ENCODE measurements around the gene XIAP. TPM values are rescaled to one million over a fixed set of nuclear protein-coding genes. Genes with fewer than 3 reads are reported as not detected.
A peak's percentile ranks its signal among the peaks of the same experiment; 100 is the strongest.

XIAP gene
- total and polyA plus RNA-seq, 4 donors, result 8.5 to 58.6 (median 35.8) TPM

GRCh38 chrX:123876844-123877243 is 17.0 kb downstream of the XIAP start:
- Histone ChIP-seq H3K27ac (ENCODE audit: low read depth in 1 of 2, low read length in 1 of 2) (no peak overlapping the region), H3K4me3 (no peak overlapping the region), H3K4me1 (ENCODE audit: control insufficient read depth in 5 of 5, insufficient read depth in 5 of 5, low read length in 5 of 5) (peaks cover 0 to 3% (median 0%) of the 10 kb centered on the region in 5 donors), H3K9ac (ENCODE audit: insufficient read depth in 1 of 2, low read length in 2 of 2) (no peak overlapping the region), H3K36me3 (ENCODE audit: control insufficient read depth in 4 of 4, insufficient read depth in 4 of 4, low read length in 4 of 4) (peaks cover 0 to 3% (median 0%) of the 10 kb centered on the region in 4 donors), H3K27me3 (ENCODE audit: control insufficient read depth in 3 of 3, insufficient read depth in 3 of 3, low read length in 2 of 3) (no peaks in the 10 kb centered on the region), H3K9me3 (ENCODE audit: control insufficient read depth in 4 of 4, insufficient read depth in 3 of 4, low read length in 3 of 4) (no peaks in the 10 kb centered on the region)
- no peak for TF ChIP-seq CTCF (IDR thresholded peaks at IDR 0.05; ENCODE audit: control extremely low read depth, extremely low read depth)
- 90 to 94% methylated on average over 2 of the region's 2 CpGs for WGBS, 2 donors
- DNase-seq (no peak), ATAC-seq (ENCODE audit: insufficient read depth, low FRiP score) (no peak)

GRCh38 chrX:123878252-123878721 is 18.4 kb downstream of the XIAP start:
- H3K27ac ChIP-seq (ENCODE audit: low read depth in 1 of 2, low read length in 1 of 2), result peak overlapping the region in 1 of 2 donors; percentile 21
- ATAC-seq (ENCODE audit: insufficient read depth, low FRiP score) (no peak), DNase-seq (peak in 2 of 3 donors; percentile 64 to 69)
- H3K36me3 ChIP-seq (ENCODE audit: control insufficient read depth in 4 of 4, insufficient read depth in 4 of 4, low read length in 4 of 4), result peaks cover 0 to 3% (median 0%) of the 10 kb centered on the region in 4 donors
- H3K9me3 ChIP-seq (ENCODE audit: control insufficient read depth in 4 of 4, insufficient read depth in 3 of 4, low read length in 3 of 4), result no peaks in the 10 kb centered on the region
- H3K9ac ChIP-seq (ENCODE audit: insufficient read depth in 1 of 2, low read length in 2 of 2), result no peak overlapping the region
- no peak overlapping the region for H3K4me3 ChIP-seq
- no peak for TF ChIP-seq CTCF (IDR thresholded peaks at IDR 0.05; ENCODE audit: control extremely low read depth, extremely low read depth)
- peaks cover 0 to 3% (median 0%) of the 10 kb centered on the region in 5 donors for H3K4me1 ChIP-seq (ENCODE audit: control insufficient read depth in 5 of 5, insufficient read depth in 5 of 5, low read length in 5 of 5)
- 21 to 28% methylated on average over 2 of the region's 2 CpGs for WGBS, 2 donors
- H3K27me3 ChIP-seq (ENCODE audit: control insufficient read depth in 3 of 3, insufficient read depth in 3 of 3, low read length in 2 of 3), result no peaks in the 10 kb centered on the region

GRCh38 chrX:123881330-123881729 is 21.5 kb downstream of the XIAP start:
- Histone ChIP-seq H3K27me3 (ENCODE audit: control insufficient read depth in 3 of 3, insufficient read depth in 3 of 3, low read length in 2 of 3) (no peaks in the 10 kb centered on the region), H3K9ac (ENCODE audit: insufficient read depth in 1 of 2, low read length in 2 of 2) (no peak overlapping the region), H3K36me3 (ENCODE audit: control insufficient read depth in 4 of 4, insufficient read depth in 4 of 4, low read length in 4 of 4) (peaks cover 0 to 5% (median under 1%) of the 10 kb centered on the region in 4 donors), H3K4me1 (ENCODE audit: control insufficient read depth in 5 of 5, insufficient read depth in 5 of 5, low read length in 5 of 5) (peaks cover 0 to 3% (median 0%) of the 10 kb centered on the region in 5 donors), H3K9me3 (ENCODE audit: control insufficient read depth in 4 of 4, insufficient read depth in 3 of 4, low read length in 3 of 4) (no peaks in the 10 kb centered on the region), H3K27ac (ENCODE audit: low read depth in 1 of 2, low read length in 1 of 2) (no peak overlapping the region), H3K4me3 (no peak overlapping the region)
- DNase-seq (no peak), ATAC-seq (ENCODE audit: insufficient read depth, low FRiP score) (no peak)
- TF ChIP-seq CTCF (IDR thresholded peaks at IDR 0.05; ENCODE audit: control extremely low read depth, extremely low read depth), result no peak

GRCh38 chrX:123882391-123882790 is 22.5 kb downstream of the XIAP start:
- Histone ChIP-seq H3K4me1 (ENCODE audit: control insufficient read depth in 5 of 5, insufficient read depth in 5 of 5, low read length in 5 of 5) (peaks cover 0 to 3% (median 0%) of the 10 kb centered on the region in 5 donors), H3K4me3 (no peak overlapping the region), H3K9ac (ENCODE audit: insufficient read depth in 1 of 2, low read length in 2 of 2) (no peak overlapping the region), H3K36me3 (ENCODE audit: control insufficient read depth in 4 of 4, insufficient read depth in 4 of 4, low read length in 4 of 4) (peaks cover 0 to 5% (median under 1%) of the 10 kb centered on the region in 4 donors), H3K27ac (ENCODE audit: low read depth in 1 of 2, low read length in 1 of 2) (no peak overlapping the region), H3K9me3 (ENCODE audit: control insufficient read depth in 4 of 4, insufficient read depth in 3 of 4, low read length in 3 of 4) (no peaks in the 10 kb centered on the region), H3K27me3 (ENCODE audit: control insufficient read depth in 3 of 3, insufficient read depth in 3 of 3, low read length in 2 of 3) (no peaks in the 10 kb centered on the region)
- WGBS, 2 donors, result 83 to 89% methylated on average over 3 of the region's 3 CpGs
- no peak for DNase-seq
- ATAC-seq (ENCODE audit: insufficient read depth, low FRiP score), result no peak
- no peak for TF ChIP-seq CTCF (IDR thresholded peaks at IDR 0.05; ENCODE audit: control extremely low read depth, extremely low read depth)

Measured in lung (tissue), 12 donors.